ENCODE measurements around the gene TUFT1. TPM values are rescaled to one million over a fixed set of nuclear protein-coding genes. Genes with fewer than 3 reads are reported as not detected.

The TUFT1 gene
- total RNA-seq, 2 experiments from 2014 or later, result 0.06 to 0.13 TPM

DNA sequence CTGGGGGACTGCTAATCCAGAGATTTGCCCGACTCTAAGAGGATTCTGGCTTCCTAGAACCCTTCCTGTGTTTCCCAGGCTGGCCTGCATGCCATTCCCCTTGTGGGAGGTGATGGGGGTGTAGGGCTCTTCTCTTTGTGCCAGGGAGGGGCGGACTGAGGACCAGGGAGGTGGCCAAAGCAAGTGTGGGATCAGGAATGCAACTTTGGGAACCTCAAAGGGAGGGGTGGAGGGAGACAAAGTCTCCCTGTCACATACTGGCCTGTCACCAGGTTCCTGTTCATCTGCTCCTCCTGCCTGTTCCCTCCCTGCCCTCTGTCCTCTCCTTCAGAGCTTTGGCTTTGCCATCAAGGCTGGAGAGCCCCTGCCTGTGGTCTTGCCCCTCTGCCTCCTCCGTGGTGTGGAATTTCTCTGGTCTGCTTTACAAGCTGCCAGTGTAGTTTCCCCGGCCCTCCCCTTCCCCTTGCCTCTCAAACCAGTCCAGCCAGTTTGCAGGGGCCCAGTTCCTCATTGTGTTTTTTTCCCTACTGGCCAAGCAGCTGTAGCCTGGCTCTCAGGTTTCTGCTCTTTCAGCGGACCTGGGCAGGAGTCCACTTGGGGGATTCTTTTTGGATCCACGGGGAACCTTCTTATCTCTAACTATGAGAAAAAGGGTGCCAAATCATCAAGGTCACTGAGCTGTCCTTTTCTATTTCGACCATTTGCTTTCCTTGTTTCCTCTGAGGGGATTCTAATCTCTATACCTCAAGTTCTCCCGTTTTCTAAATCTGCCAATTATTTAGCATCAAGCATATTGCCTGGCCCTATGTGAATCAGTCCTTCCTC is 27.1 kb upstream of the TUFT1 start:
- H3K9me3 ChIP-seq (ENCODE audit: low read length), result no peaks in the 10 kb centered on the region
- no peak for DNase-seq (ENCODE audit: low spot score)
- ChIA-PET POLR2A (interaction anchor here (1.9 kb wide), 1 partner anchor 10 kb away, joined by 7 read pairs; no protein-coding TSS in a partner anchor), CTCF (ENCODE audit: unreplicated experiment) (no interaction called here)
- H4K20me1 ChIP-seq (ENCODE audit: insufficient read depth, low read length), result no peaks in the 10 kb centered on the region
- H2AFZ ChIP-seq (ENCODE audit: low read length), result no peak overlapping the region
- H3K27ac ChIP-seq (ENCODE audit: low read depth, low read length, poor library complexity, severe bottlenecking), result no peak overlapping the region
- TF ChIP-seq EZH2phosphoT487 (IDR thresholded peaks at IDR 0.05; ENCODE audit: borderline replicate concordance, low read depth, low read length), result no peak
- TF ChIP-seq CTCF (conservative IDR thresholded peaks at IDR 0.05; ENCODE audit: low read length), result no peak
- H3K4me1 ChIP-seq (ENCODE audit: insufficient read depth, low read length, poor library complexity, severe bottlenecking), result peaks cover 32% of the 10 kb centered on the region
- BruUV-seq (replicated peaks), result no TSS peak
- no peaks in the 10 kb centered on the region for H3K9me2 ChIP-seq (ENCODE audit: insufficient read depth, low read length)
- H3K79me2 ChIP-seq (ENCODE audit: insufficient read depth, low read depth, low read length), result no peaks in the 10 kb centered on the region
- peak overlapping the region; percentile 73 for H3K4me2 ChIP-seq (ENCODE audit: low read length)
- H3K4me3 ChIP-seq (ENCODE audit: low read depth, low read length, poor library complexity, severe bottlenecking), result no peak overlapping the region
- intact Hi-C loops (cut with micrococcal nuclease; ENCODE audit: unreplicated experiment), result loop anchor here (5.0 kb wide), 1 partner anchor 166 kb away; the partner anchor contains the start of gene RFX5
- H3K36me3 ChIP-seq (ENCODE audit: insufficient read depth, low read length), result no peaks in the 10 kb centered on the region

- no TSS peak for BruUV-seq (replicated peaks)
- no peaks in the 10 kb centered on the region for H3K9me3 ChIP-seq (ENCODE audit: low read length)
- no peak overlapping the region for H3K27ac ChIP-seq (ENCODE audit: low read depth, low read length, poor library complexity, severe bottlenecking)
- no peak overlapping the region for H2AFZ ChIP-seq (ENCODE audit: low read length)
- H3K4me2 ChIP-seq (ENCODE audit: low read length), result peak overlapping the region; percentile 73
- intact Hi-C loops (cut with micrococcal nuclease; ENCODE audit: unreplicated experiment), result loop anchor here (5.0 kb wide), 1 partner anchor 166 kb away; the partner anchor contains the start of gene RFX5
- no peaks in the 10 kb centered on the region for H3K79me2 ChIP-seq (ENCODE audit: insufficient read depth, low read depth, low read length)
- no peaks in the 10 kb centered on the region for H3K9me2 ChIP-seq (ENCODE audit: insufficient read depth, low read length)
- H4K20me1 ChIP-seq (ENCODE audit: insufficient read depth, low read length), result no peaks in the 10 kb centered on the region
- TF ChIP-seq EZH2phosphoT487 (IDR thresholded peaks at IDR 0.05; ENCODE audit: borderline replicate concordance, low read depth, low read length) (no peak), CTCF (conservative IDR thresholded peaks at IDR 0.05; ENCODE audit: low read length) (no peak)
- H3K4me1 ChIP-seq (ENCODE audit: insufficient read depth, low read length, poor library complexity, severe bottlenecking), result peaks cover 32% of the 10 kb centered on the region
- CTCF ChIA-PET (ENCODE audit: unreplicated experiment), result no interaction called here
- POLR2A ChIA-PET, result no interaction called here
- H3K4me3 ChIP-seq (ENCODE audit: low read depth, low read length, poor library complexity, severe bottlenecking), result no peak overlapping the region
- no peaks in the 10 kb centered on the region for H3K36me3 ChIP-seq (ENCODE audit: insufficient read depth, low read length)
- peak; percentile 8 for DNase-seq (ENCODE audit: low spot score)
These were observed 26.4 kb upstream of the TUFT1 start for GRCh38 chr1:151513626-151514121.

GRCh38 chr1:151514366-151514765 is 25.7 kb upstream of the TUFT1 start:
- Histone ChIP-seq H4K20me1 (ENCODE audit: insufficient read depth, low read length) (no peaks in the 10 kb centered on the region), H3K4me2 (ENCODE audit: low read length) (no peak overlapping the region), H3K36me3 (ENCODE audit: insufficient read depth, low read length) (no peaks in the 10 kb centered on the region), H3K4me1 (ENCODE audit: insufficient read depth, low read length, poor library complexity, severe bottlenecking) (peaks cover 32% of the 10 kb centered on the region), H3K9me2 (ENCODE audit: insufficient read depth, low read length) (no peaks in the 10 kb centered on the region), H2AFZ (ENCODE audit: low read length) (no peak overlapping the region), H3K79me2 (ENCODE audit: insufficient read depth, low read depth, low read length) (no peaks in the 10 kb centered on the region), H3K4me3 (ENCODE audit: low read depth, low read length, poor library complexity, severe bottlenecking) (no peak overlapping the region), H3K27ac (ENCODE audit: low read depth, low read length, poor library complexity, severe bottlenecking) (no peak overlapping the region), H3K9me3 (ENCODE audit: low read length) (no peaks in the 10 kb centered on the region)
- intact Hi-C loops (cut with micrococcal nuclease; ENCODE audit: unreplicated experiment), result loop anchor here (5.0 kb wide), 1 partner anchor 167 kb away; the partner anchor contains the start of gene RFX5
- no TSS peak for BruUV-seq (replicated peaks)
- TF ChIP-seq EZH2phosphoT487 (IDR thresholded peaks at IDR 0.05; ENCODE audit: borderline replicate concordance, low read depth, low read length), result no peak
- no peak for TF ChIP-seq CTCF (conservative IDR thresholded peaks at IDR 0.05; ENCODE audit: low read length)
- ChIA-PET CTCF (ENCODE audit: unreplicated experiment) (no interaction called here), POLR2A (no interaction called here)
- no peak for DNase-seq (ENCODE audit: low spot score)
